Stimulated activated CD4-positive, alpha-beta T cell treated with anti-CD3 and anti-CD28 coated beads, Interleukin-15, amount 100 ng/mL, for 48 hours (primary cell): ENCODE data around the gene FSIP1.

Experiments
- DNase-seq, 2 donors: peaks; one replicate each; pipeline ENCODE4 v3.0.0-alpha.2; 2020; ENCODE audit warnings: low read depth in 2 of 2

FSIP1 gene

GRCh38 chr15:39684233-39684632 lies 98.4 kb downstream of the FSIP1 start:
- no peak for DNase-seq

- no peak for DNase-seq
These were observed 100.3 kb downstream of the FSIP1 start for GRCh38 chr15:39682366-39682765.

GRCh38 chr15:39680868-39681267 lies 101.8 kb downstream of the FSIP1 start:
- no peak for DNase-seq

- DNase-seq: no peak
These were observed 110.0 kb downstream of the FSIP1 start for GRCh38 chr15:39672666-39673065.

- no peak for DNase-seq
These were observed 110.5 kb downstream of the FSIP1 start for GRCh38 chr15:39672184-39672583.

- no peak for DNase-seq
These were observed 112.0 kb downstream of the FSIP1 start for GRCh38 chr15:39670687-39671086.

- no peak for DNase-seq
These were observed 113.0 kb downstream of the FSIP1 start for GRCh38 chr15:39669661-39670060.

- DNase-seq: no peak
These were observed 113.4 kb downstream of the FSIP1 start for GRCh38 chr15:39669241-39669640.

- no peak for DNase-seq
These were observed 114.2 kb downstream of the FSIP1 start for GRCh38 chr15:39668457-39668856.

GRCh38 chr15:39667382-39668127 lies 115.1 kb downstream of the FSIP1 start:
- no peak for DNase-seq

- no peak for DNase-seq
These were observed 116.0 kb downstream of the FSIP1 start for GRCh38 chr15:39666677-39667076.

- no peak for DNase-seq
These were observed 116.9 kb downstream of the FSIP1 start for GRCh38 chr15:39665629-39666250.

GRCh38 chr15:39663704-39664250 lies 118.9 kb downstream of the FSIP1 start:
- no peak for DNase-seq

GRCh38 chr15:39661776-39662175 lies 120.9 kb downstream of the FSIP1 start:
- no peak for DNase-seq

- no peak for DNase-seq
These were observed 123.9 kb downstream of the FSIP1 start for GRCh38 chr15:39658740-39659139.

GRCh38 chr15:39657668-39658067 lies 125.0 kb downstream of the FSIP1 start:
- DNase-seq: no peak

- DNase-seq: no peak
These were observed 125.5 kb downstream of the FSIP1 start for GRCh38 chr15:39657181-39657580.

- no peak for DNase-seq
These were observed 128.3 kb downstream of the FSIP1 start for GRCh38 chr15:39654304-39654703.

GRCh38 chr15:39651881-39652280 lies 130.8 kb downstream of the FSIP1 start:
- DNase-seq: no peak

- no peak for DNase-seq
These were observed 131.3 kb downstream of the FSIP1 start for GRCh38 chr15:39651295-39651694.

GRCh38 chr15:39649757-39650156 lies 132.9 kb downstream of the FSIP1 start:
- DNase-seq: no peak

- DNase-seq: no peak
These were observed 136.2 kb downstream of the FSIP1 start for GRCh38 chr15:39646425-39646824.

GRCh38 chr15:39645976-39646257 lies 136.7 kb downstream of the FSIP1 start:
- no peak for DNase-seq
